Vagina (tissue), 2 donors: ENCODE measurements around the gene ZFPL1. TPM values are rescaled to one million over a fixed set of nuclear protein-coding genes. Genes with fewer than 3 reads are reported as not detected.

Source experiments
- DNase-seq, 2 donors: peaks; one replicate each; pipeline ENCODE4 v3.0.0-alpha.2; 2017; ENCODE audit errors: extremely low spot score in 2 of 2
- H3K27ac ChIP-seq: fragments of 200-600 bp; sonication (generic); one replicate; pipeline ENCODE4 v1.5.1; 2019
- H3K27me3 ChIP-seq: fragments of 200-600 bp; sonication (generic); one replicate; pipeline ENCODE4 v1.5.1; 2019
- H3K36me3 ChIP-seq, 2 donors: fragments of 200-600 bp; sonication (generic); one replicate each; pipeline ENCODE4 v1.5.1; 2017 to 2019
- H3K4me1 ChIP-seq: fragments of 200-600 bp; sonication (generic); one replicate; pipeline ENCODE4 v1.5.1; 2019
- H3K4me3 ChIP-seq, 2 donors: fragments of 200-600 bp; sonication (generic); 1 replicate in 1 of 2; 2 replicates in 1 of 2; pipeline ENCODE4 v1.5.1; 2016 to 2019
- H3K9me3 ChIP-seq: fragments of 200-600 bp; sonication (generic); one replicate; pipeline ENCODE4 v1.5.1; 2019
- POLR2A ChIP-seq, 2 donors: fragments of 450-650 bp; IDR thresholded peaks; one replicate each; pipeline ENCODE4 v1.6.1; 2017; ENCODE audit warnings: antibody characterized with exemption in 2 of 2, mild to moderate bottlenecking in 2 of 2, moderate library complexity in 2 of 2
- POLR2AphosphoS5 ChIP-seq, 2 donors: sonication (generic); formaldehyde crosslinking; IDR thresholded peaks; one replicate each; pipeline ENCODE4 v1.9.0; 2017; ENCODE audit warnings: antibody characterized with exemption in 2 of 2, mild to moderate bottlenecking in 2 of 2, low read depth in 1 of 2; ENCODE audit not compliant: insufficient read depth in 1 of 2
- intact Hi-C: fragments of 100-400 bp; cut with DNase I; formaldehyde crosslinking; loops from one replicate; pipeline ENCODE4 v1.15.1; 2023
- total RNA-seq: library from RNA; depleted of rRNA; stranded (reverse); fragments of >200 nt; gene quantifications from one replicate; pipeline ENCODE4 v1.2.3, GENCODE V29; 2016
- TF ChIP-seq, protein P1 (sequence below), 3 experiments: fragments of 450-650 bp in 2 of 3; fragments of 200-600 bp in 1 of 3; sonication (generic) in 1 of 3; IDR thresholded peaks; one replicate each; pipeline ENCODE4 v1.5.1; 2017 to 2019; ENCODE audit warnings: antibody characterized with exemption in 3 of 3, mild to moderate bottlenecking in 2 of 3, moderate library complexity in 2 of 3

The ZFPL1 gene
- total RNA-seq, 1 donor from 2014 or later = 50.8 TPM

DNA sequence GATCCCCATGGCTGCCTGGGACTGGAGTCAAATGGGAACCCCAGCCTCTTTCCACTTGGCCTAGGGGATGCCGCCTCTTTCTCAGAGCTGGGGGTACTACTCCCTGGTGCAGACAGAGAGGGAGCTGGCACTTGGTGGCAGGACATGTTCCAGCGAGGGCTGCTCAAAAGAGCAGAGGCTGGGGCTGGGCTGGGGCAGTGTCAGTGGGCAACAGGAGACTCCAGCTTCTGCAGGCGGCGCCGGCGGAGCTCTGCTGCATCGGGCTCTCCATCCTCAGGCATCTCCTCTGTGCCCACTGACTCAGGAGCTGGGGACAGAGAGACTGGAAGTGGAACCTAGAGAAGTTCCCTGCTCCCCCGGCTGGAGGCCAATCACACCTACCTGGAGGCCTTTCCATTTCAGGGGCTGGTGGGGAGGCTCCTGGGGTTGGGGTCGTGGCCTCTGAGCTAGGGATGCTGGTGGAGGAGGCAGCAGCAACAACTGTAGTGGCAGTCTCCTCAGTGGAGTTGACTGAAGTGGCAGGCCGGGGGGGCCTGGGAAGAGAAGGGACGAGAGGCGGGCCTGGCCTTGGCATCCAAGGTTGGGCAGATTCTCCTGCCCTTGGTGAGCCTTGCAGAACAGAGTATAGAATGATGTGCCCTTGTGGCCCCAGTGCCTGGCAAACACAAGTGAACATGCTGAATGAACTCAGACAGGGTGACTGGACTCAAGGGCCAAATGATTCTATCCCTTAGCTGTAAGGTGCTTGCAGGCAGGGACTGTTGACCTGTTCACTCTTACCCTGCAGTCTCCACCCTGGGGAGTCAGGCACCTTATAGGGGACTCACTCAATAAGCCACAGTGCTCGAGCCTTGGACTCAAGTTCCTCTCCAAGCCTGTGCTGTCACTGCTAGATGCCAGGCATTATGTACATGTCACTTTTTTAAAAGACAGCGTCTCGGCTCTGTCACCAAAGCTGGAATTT lies 44.4 kb downstream of the ZFPL1 start:
- H3K4me1 ChIP-seq = peaks cover 19% of the 10 kb centered on the region
- H3K27me3 ChIP-seq = no peaks in the 10 kb centered on the region
- H3K36me3 ChIP-seq = peaks cover 0 to 81% of the 10 kb centered on the region in 2 donors
- TF ChIP-seq, protein P1, sequence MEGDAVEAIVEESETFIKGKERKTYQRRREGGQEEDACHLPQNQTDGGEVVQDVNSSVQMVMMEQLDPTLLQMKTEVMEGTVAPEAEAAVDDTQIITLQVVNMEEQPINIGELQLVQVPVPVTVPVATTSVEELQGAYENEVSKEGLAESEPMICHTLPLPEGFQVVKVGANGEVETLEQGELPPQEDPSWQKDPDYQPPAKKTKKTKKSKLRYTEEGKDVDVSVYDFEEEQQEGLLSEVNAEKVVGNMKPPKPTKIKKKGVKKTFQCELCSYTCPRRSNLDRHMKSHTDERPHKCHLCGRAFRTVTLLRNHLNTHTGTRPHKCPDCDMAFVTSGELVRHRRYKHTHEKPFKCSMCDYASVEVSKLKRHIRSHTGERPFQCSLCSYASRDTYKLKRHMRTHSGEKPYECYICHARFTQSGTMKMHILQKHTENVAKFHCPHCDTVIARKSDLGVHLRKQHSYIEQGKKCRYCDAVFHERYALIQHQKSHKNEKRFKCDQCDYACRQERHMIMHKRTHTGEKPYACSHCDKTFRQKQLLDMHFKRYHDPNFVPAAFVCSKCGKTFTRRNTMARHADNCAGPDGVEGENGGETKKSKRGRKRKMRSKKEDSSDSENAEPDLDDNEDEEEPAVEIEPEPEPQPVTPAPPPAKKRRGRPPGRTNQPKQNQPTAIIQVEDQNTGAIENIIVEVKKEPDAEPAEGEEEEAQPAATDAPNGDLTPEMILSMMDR (IDR thresholded peaks at IDR 0.05) = no peak
- TF ChIP-seq POLR2AphosphoS5 (IDR thresholded peaks at IDR 0.05; ENCODE audit: insufficient read depth in 1 of 2, low read depth in 1 of 2) = no peak
- no peak for TF ChIP-seq POLR2A (IDR thresholded peaks at IDR 0.05)
- H3K27ac ChIP-seq = no peak overlapping the region
- H3K4me3 ChIP-seq = no peak overlapping the region
- DNase-seq = no peak
- intact Hi-C loops = loop anchor here (10.0 kb wide), 1 partner anchor 196 kb away; no protein-coding TSS in a partner anchor
- no peaks in the 10 kb centered on the region for H3K9me3 ChIP-seq

DNA sequence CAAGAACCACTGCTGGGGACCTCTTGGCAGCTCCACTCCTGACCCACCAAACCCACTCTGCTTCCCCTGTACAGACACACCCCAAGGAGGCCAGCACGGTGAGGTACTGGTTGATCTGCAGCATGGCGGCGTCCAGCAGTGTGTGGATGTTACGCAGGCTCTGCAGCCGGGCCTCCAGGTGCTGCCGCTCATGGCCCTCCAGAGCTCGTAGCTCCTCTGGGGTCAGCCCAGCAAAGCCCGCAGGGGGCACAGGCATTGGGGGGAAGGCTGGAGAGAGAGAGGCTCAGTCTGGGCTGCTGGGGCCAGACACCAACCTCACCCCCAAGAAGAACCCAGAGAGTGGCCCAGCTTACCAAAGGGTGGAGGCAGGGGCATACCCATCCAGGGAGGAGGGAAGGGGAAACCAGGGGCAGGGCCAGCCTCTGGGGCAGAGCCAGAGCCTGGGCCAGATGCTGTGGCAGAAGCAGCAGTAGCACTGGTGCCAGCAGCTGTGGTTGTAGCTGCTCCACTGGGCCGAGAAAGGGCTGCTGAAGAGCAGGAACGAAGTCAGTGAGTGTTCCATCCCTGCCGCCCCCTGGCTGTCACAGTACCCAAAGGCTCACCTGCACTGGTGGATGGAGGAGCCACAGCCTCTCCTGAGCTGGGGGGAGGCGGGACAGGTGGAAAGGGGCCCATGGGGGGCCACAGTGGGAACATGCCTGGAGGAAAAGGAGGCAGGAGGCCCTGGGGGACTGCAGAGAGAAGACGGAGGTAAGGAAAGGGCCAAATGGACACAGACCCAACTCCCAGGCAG lies 45.8 kb downstream of the ZFPL1 start:
- TF ChIP-seq POLR2AphosphoS5 (IDR thresholded peaks at IDR 0.05; ENCODE audit: insufficient read depth in 1 of 2, low read depth in 1 of 2) = no peak
- no peak for TF ChIP-seq POLR2A (IDR thresholded peaks at IDR 0.05)
- TF ChIP-seq, protein P1 (IDR thresholded peaks at IDR 0.05) = no peak

DNA sequence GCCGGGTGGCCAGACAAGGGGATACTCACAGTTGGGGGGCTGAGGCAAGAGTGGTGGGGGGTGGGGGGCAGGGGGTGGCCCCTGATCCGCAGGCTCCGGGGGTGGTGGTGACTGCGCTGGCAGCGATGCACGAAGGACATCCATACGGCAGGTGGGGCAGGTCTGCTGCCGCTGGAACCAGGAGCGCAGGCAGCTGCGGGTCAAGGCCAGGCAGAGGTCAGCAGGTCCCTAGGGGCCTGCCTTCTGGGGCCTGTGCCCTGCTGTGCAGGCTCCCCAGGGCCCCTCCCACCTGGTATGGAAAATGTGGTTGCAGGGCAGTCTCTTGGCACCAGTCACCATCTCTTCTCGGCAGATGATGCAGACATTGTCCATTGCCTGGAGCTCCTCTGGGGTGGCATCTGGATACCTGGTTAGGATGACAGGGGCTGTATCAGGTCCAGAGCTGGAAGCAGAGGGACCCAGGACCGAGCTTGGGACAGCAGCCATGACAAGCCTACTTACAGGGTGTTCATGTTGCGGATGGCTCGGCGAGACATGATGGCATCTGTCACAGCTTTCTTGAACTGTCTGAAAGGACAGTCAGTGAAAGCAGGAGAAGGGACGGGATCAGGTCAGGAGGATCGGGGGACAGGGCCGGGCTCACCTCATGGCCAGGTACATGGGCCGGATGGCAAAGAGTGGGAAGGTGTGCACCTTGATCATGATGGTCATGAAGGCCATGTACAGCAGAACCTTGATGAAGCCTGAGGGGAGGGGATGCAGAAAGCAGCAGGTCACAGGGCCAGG lies 46.8 kb downstream of the ZFPL1 start:
- intact Hi-C loops = no loop called here
- DNase-seq = peak in 1 of 2 donors; percentile 82
- no peak overlapping the region for H3K4me3 ChIP-seq
- TF ChIP-seq, protein P1 (IDR thresholded peaks at IDR 0.05) = no peak
- TF ChIP-seq POLR2AphosphoS5 (IDR thresholded peaks at IDR 0.05; ENCODE audit: insufficient read depth in 1 of 2, low read depth in 1 of 2) (no peak), POLR2A (IDR thresholded peaks at IDR 0.05) (no peak)
- no peaks in the 10 kb centered on the region for H3K9me3 ChIP-seq
- H3K4me1 ChIP-seq = peaks cover 28% of the 10 kb centered on the region
- H3K27me3 ChIP-seq = no peaks in the 10 kb centered on the region
- no peak overlapping the region for H3K27ac ChIP-seq
- H3K36me3 ChIP-seq = peaks cover 0 to 66% of the 10 kb centered on the region in 2 donors

More for the DNA sequence above, 45.8 kb downstream of the ZFPL1 start:
- Histone ChIP-seq H3K9me3 (no peaks in the 10 kb centered on the region), H3K4me3 (no peak overlapping the region), H3K36me3 (peaks cover 0 to 76% of the 10 kb centered on the region in 2 donors), H3K27ac (no peak overlapping the region), H3K4me1 (peaks cover 20% of the 10 kb centered on the region), H3K27me3 (no peaks in the 10 kb centered on the region)
- DNase-seq = no peak
- intact Hi-C loops = loop anchor here (10.0 kb wide), 1 partner anchor 195 kb away; no protein-coding TSS in a partner anchor

DNA sequence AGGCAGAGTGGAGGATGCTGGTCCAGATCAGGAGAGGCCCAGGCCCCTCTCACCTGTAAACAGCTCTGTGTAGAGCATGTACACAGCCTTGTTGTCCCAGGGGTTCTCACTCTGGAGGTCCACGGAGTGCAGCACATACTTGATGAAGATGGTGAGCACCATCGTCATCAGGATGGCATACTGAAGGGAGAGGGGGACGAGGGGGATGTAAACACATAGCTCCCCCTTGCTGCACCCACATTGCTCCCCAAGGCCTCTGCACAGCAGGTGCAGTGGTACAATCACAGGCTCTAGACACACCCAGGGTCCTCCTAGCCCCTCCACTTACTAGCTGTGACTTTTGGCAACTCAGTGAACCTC lies 47.4 kb downstream of the ZFPL1 start:
- no peak for DNase-seq
- H3K9me3 ChIP-seq = no peaks in the 10 kb centered on the region
- H3K36me3 ChIP-seq = peaks cover 0 to 60% of the 10 kb centered on the region in 2 donors

More for the DNA sequence above, 47.4 kb downstream of the ZFPL1 start:
- H3K4me1 ChIP-seq = peaks cover 30% of the 10 kb centered on the region
- intact Hi-C loops = no loop called here
- H3K4me3 ChIP-seq = no peak overlapping the region
- TF ChIP-seq, protein P1 (IDR thresholded peaks at IDR 0.05) = no peak
- TF ChIP-seq POLR2AphosphoS5 (IDR thresholded peaks at IDR 0.05; ENCODE audit: insufficient read depth in 1 of 2, low read depth in 1 of 2) (no peak), POLR2A (IDR thresholded peaks at IDR 0.05) (no peak)
- H3K27ac ChIP-seq = no peak overlapping the region
- H3K27me3 ChIP-seq = no peaks in the 10 kb centered on the region
